CD14-positive monocyte (primary cell): Measurements from ENCODE around the gene TAS2R4. TPM values are rescaled to one million over a fixed set of nuclear protein-coding genes. Genes with fewer than 3 reads are reported as not detected.

Experiments used
- DNase-seq, 3 donors: peaks; one replicate each; pipeline ENCODE4 v3.0.0-alpha.2; 2011 to 2022
- H2AFZ ChIP-seq: 2 replicates; pipeline ENCODE4 v1.6.0; 2012; ENCODE audit warnings: mild to moderate bottlenecking, low read depth, low read length, inconsistent platforms; ENCODE audit not compliant: insufficient read depth, poor library complexity, severe bottlenecking
- H3K27ac ChIP-seq, 2 donors: 1 replicate in 1 of 2; 2 replicates in 1 of 2; pipeline ENCODE4 v1.5.1; 2012 to 2013; ENCODE audit warnings: low read length in 2 of 2, control low read depth in 1 of 2, inconsistent platforms in 1 of 2, low read depth in 1 of 2, mild to moderate bottlenecking in 1 of 2
- H3K27me3 ChIP-seq, 2 donors: one replicate each; pipeline versions ENCODE4 v1.6.0 to v1.6.1; 2011 to 2013; ENCODE audit warnings: low read length in 2 of 2; ENCODE audit not compliant: control insufficient read depth in 2 of 2, insufficient read depth in 2 of 2
- H3K36me3 ChIP-seq, 2 donors: replicated peaks in 1 of 2; 1 replicate in 1 of 2; 2 replicates in 1 of 2; pipeline versions ENCODE4 v1.5.1 to v1.6.1; 2012 to 2013; ENCODE audit warnings: low read length in 2 of 2, control low read depth in 1 of 2, inconsistent platforms in 1 of 2, mild to moderate bottlenecking in 1 of 2; ENCODE audit not compliant: insufficient read depth in 2 of 2, control insufficient read depth in 1 of 2
- H3K4me1 ChIP-seq, 2 donors: 1 replicate in 1 of 2; 2 replicates in 1 of 2; pipeline versions ENCODE4 v1.5.1 to v1.6.1; 2012 to 2013; ENCODE audit warnings: low read length in 2 of 2, control low read depth in 1 of 2, inconsistent platforms in 1 of 2, mild to moderate bottlenecking in 1 of 2, moderate library complexity in 1 of 2; ENCODE audit not compliant: insufficient read depth in 2 of 2, control insufficient read depth in 1 of 2
- H3K4me2 ChIP-seq: replicated peaks from 2 replicates; pipeline ENCODE3; 2012; ENCODE audit warnings: low read length, moderate library complexity, mild to moderate bottlenecking; ENCODE audit not compliant: poor library complexity, severe bottlenecking; ENCODE audit errors: extremely low read depth
- H3K4me3 ChIP-seq, 3 experiments: fragments of 200-600 bp in 1 of 3; sonication (generic) in 1 of 3; replicated peaks in 1 of 3; 1 replicate in 2 of 3; 2 replicates in 1 of 3; pipeline ENCODE4 v1.5.1; 2011 to 2013; ENCODE audit warnings: low read length in 3 of 3, mild to moderate bottlenecking in 3 of 3, control low read depth in 2 of 3, low read depth in 2 of 3, inconsistent platforms in 1 of 3, moderate library complexity in 1 of 3
- H3K79me2 ChIP-seq: 2 replicates; pipeline ENCODE4 v1.6.0; 2012; ENCODE audit warnings: mild to moderate bottlenecking, control low read depth, inconsistent platforms, low read length, moderate library complexity; ENCODE audit not compliant: insufficient read depth
- H3K9ac ChIP-seq: 2 replicates; pipeline ENCODE4 v1.6.0; 2017; ENCODE audit warnings: low read length, mild to moderate bottlenecking; ENCODE audit not compliant: insufficient read depth, poor library complexity, severe bottlenecking
- H3K9me3 ChIP-seq, 2 donors: replicated peaks in 1 of 2; 1 replicate in 1 of 2; 2 replicates in 1 of 2; pipeline versions ENCODE4 v1.5.1 to v1.6.1; 2012 to 2013; ENCODE audit warnings: low read length in 2 of 2, control low read depth in 1 of 2; ENCODE audit not compliant: control insufficient read depth in 1 of 2, insufficient read depth in 1 of 2
- H4K20me1 ChIP-seq: 2 replicates; pipeline ENCODE4 v1.6.0; 2012; ENCODE audit warnings: mild to moderate bottlenecking, low read length, control low read depth, moderate library complexity; ENCODE audit not compliant: insufficient read depth
- H3K27ac Mint-ChIP-seq, 7 donors: one replicate each; pipeline ENCODE4 v1.8.0; 2020; ENCODE audit warnings: mild to moderate bottlenecking in 7 of 7, mixed read lengths in 7 of 7, moderate library complexity in 6 of 7, inconsistent platforms in 2 of 7
- H3K27me3 Mint-ChIP-seq, 3 donors: one replicate each; pipeline ENCODE4 v1.8.0; 2021 to 2022; ENCODE audit warnings: low read depth in 3 of 3, mild to moderate bottlenecking in 3 of 3, mixed read lengths in 3 of 3, moderate library complexity in 3 of 3, inconsistent platforms in 1 of 3
- H3K36me3 Mint-ChIP-seq, 2 donors: one replicate each; pipeline ENCODE4 v1.8.0; 2020; ENCODE audit warnings: mixed read lengths in 2 of 2, inconsistent platforms in 1 of 2, mild to moderate bottlenecking in 1 of 2
- H3K4me1 Mint-ChIP-seq: one replicate; pipeline ENCODE4 v1.8.0; 2020; ENCODE audit warnings: mild to moderate bottlenecking, mixed read lengths
- H3K4me3 Mint-ChIP-seq, 2 donors: one replicate each; pipeline ENCODE4 v1.8.0; 2020; ENCODE audit warnings: mild to moderate bottlenecking in 2 of 2, mixed read lengths in 2 of 2, moderate library complexity in 1 of 2
- H3K9me3 Mint-ChIP-seq, 7 donors: one replicate each; pipeline ENCODE4 v1.8.0; 2020 to 2022; ENCODE audit warnings: mixed read lengths in 7 of 7, mild to moderate bottlenecking in 6 of 7, moderate library complexity in 6 of 7, inconsistent platforms in 2 of 7
- CTCF ChIP-seq: fragments of 200-600 bp; IDR thresholded peaks from one replicate; pipeline ENCODE4 v1.8.0; 2022; ENCODE audit warnings: antibody characterized with exemption, mild to moderate bottlenecking
- WGBS: methylation state at CpG from one replicate; pipeline ENCODE4 v1.1.5; 2013; ENCODE audit warnings: missing lambda C conversion rate; ENCODE audit not compliant: insufficient coverage; 5-methylcytosine and 5-hydroxymethylcytosine counted together
- intact Hi-C, 2 donors: fragments of 100-400 bp; cut with micrococcal nuclease; formaldehyde crosslinking; loops; one replicate each; pipeline versions ENCODE4 v1.15.0 to v1.15.1; 2023
- polyA plus RNA-seq, 3 donors: library from polyadenylated mRNA; depleted of rRNA in 1 of 3; unstranded in 2 of 3; stranded (reverse) in 1 of 3; fragments of 300-500 nt in 2 of 3; fragments of >200 nt in 1 of 3; fragmentation: Illumina TruSeq in 2 of 3; gene quantifications; 1 replicate in 2 of 3; 2 replicates in 1 of 3; pipeline ENCODE4 v1.2.3, GENCODE V29; 2012 to 2021

Gene TAS2R4
- polyA plus RNA-seq, 3 donors: 0.12 TPM; not detected in 2

GRCh38 chr7:141789917-141790316 lies 13.4 kb downstream of the TAS2R4 start, which contains the start of gene TAS2R5:
Gene TAS2R5 (plus strand): TSS chr7:141790217. CDS start chr7:141790362, 145 bp downstream.
- no peak within 1 kb of the TSS for H3K9ac ChIP-seq
- no peaks in the 10 kb centered on the region for H3K9me3 ChIP-seq
- H3K4me2 ChIP-seq: no peak within 1 kb of the TSS
- WGBS: no CpG with 5 or more reads among the region's 5 CpGs
- Mint-ChIP-seq H3K4me3 (no peak within 1 kb of the TSS), H3K4me1 (peaks cover 8% of the 10 kb centered on the region), H3K27ac (peak within 1 kb of the TSS in 1 of 7 donors; percentile 19), H3K9me3 (peaks cover 0 to 4% (median 0%) of the 10 kb centered on the region in 7 donors), H3K27me3 (no peaks in the 10 kb centered on the region), H3K36me3 (peaks cover 24 to 25% of the 10 kb centered on the region in 2 donors)
- intact Hi-C loops: no loop called here
- TF ChIP-seq CTCF: no peak
- H3K4me3 ChIP-seq: no peak within 1 kb of the TSS
- no peak within 1 kb of the TSS for H3K27ac ChIP-seq
- H3K36me3 ChIP-seq: peaks cover 0 to 9% of the 10 kb centered on the region in 2 donors
- peaks cover 9 to 11% of the 10 kb centered on the region in 2 donors for H3K4me1 ChIP-seq
- no peaks in the 10 kb centered on the region for H3K79me2 ChIP-seq
- DNase-seq: no peak
- no peaks in the 10 kb centered on the region for H3K27me3 ChIP-seq
- H2AFZ ChIP-seq: no peak within 1 kb of the TSS
- no peaks in the 10 kb centered on the region for H4K20me1 ChIP-seq

- H2AFZ ChIP-seq: no peak overlapping the region
- TF ChIP-seq CTCF: no peak
- Mint-ChIP-seq H3K36me3 (peaks cover 22 to 24% of the 10 kb centered on the region in 2 donors), H3K4me3 (no peak overlapping the region), H3K27me3 (no peaks in the 10 kb centered on the region), H3K27ac (no peak overlapping the region), H3K4me1 (no peaks in the 10 kb centered on the region), H3K9me3 (peaks cover 0 to 7% (median 3%) of the 10 kb centered on the region in 7 donors)
- H3K27ac ChIP-seq: no peak overlapping the region
- no peaks in the 10 kb centered on the region for H4K20me1 ChIP-seq
- intact Hi-C loops: no loop called here
- no peak overlapping the region for H3K4me2 ChIP-seq
- H3K4me3 ChIP-seq: no peak overlapping the region
- H3K9ac ChIP-seq: no peak overlapping the region
- peaks cover 0 to 9% of the 10 kb centered on the region in 2 donors for H3K36me3 ChIP-seq
- 100% methylated on average over 1 of the region's 2 CpGs for WGBS
- H3K27me3 ChIP-seq: no peaks in the 10 kb centered on the region
- H3K4me1 ChIP-seq: no peaks in the 10 kb centered on the region
- no peak for DNase-seq
- no peaks in the 10 kb centered on the region for H3K79me2 ChIP-seq
- no peaks in the 10 kb centered on the region for H3K9me3 ChIP-seq
Measured at GRCh38 chr7:141792526-141792925, 16.1 kb downstream of the TAS2R4 start.
